Mesothelial cell of epicardium (in vitro differentiated cells): ENCODE measurements around the gene LDLRAD4. TPM values are rescaled to one million over a fixed set of nuclear protein-coding genes. Genes with fewer than 3 reads are reported as not detected.

Source experiments
- DNase-seq, 2 experiments: peaks; one replicate each; pipeline ENCODE4 v3.0.0; 2021; ENCODE audit warnings: low spot score in 2 of 2; ENCODE audit not compliant: unreplicated experiment in 2 of 2
- H3K27ac Mint-ChIP-seq: 2 replicates; pipeline ENCODE4 v1.8.0; 2021; ENCODE audit warnings: mixed read lengths
- H3K27me3 Mint-ChIP-seq: 2 replicates; pipeline ENCODE4 v1.8.0; 2021; ENCODE audit warnings: low read depth, mixed read lengths
- H3K36me3 Mint-ChIP-seq: 2 replicates; pipeline ENCODE4 v1.8.0; 2021; ENCODE audit warnings: mixed read lengths
- H3K4me1 Mint-ChIP-seq: 2 replicates; pipeline ENCODE4 v1.8.0; 2021; ENCODE audit warnings: mixed read lengths
- H3K4me3 Mint-ChIP-seq: 2 replicates; pipeline ENCODE4 v1.8.0; 2021; ENCODE audit warnings: mild to moderate bottlenecking, moderate library complexity, mixed read lengths
- H3K9me3 Mint-ChIP-seq: 2 replicates; pipeline ENCODE4 v1.8.0; 2021; ENCODE audit warnings: mixed read lengths
- total RNA-seq: library from RNA; stranded (reverse); gene quantifications from 3 replicates; pipeline ENCODE4 v1.2.1, GENCODE V29; 2021
- TF ChIP-seq, protein P1 (sequence below): fragments of 200-600 bp; sonication (generic); IDR thresholded peaks from one replicate; pipeline ENCODE4 v1.5.0; 2021; ENCODE audit warnings: antibody characterized with exemption; ENCODE audit not compliant: unreplicated experiment

The LDLRAD4 gene
- total RNA-seq, 1 donor from 2014 or later: 29.7 TPM

- TF ChIP-seq, protein P1, sequence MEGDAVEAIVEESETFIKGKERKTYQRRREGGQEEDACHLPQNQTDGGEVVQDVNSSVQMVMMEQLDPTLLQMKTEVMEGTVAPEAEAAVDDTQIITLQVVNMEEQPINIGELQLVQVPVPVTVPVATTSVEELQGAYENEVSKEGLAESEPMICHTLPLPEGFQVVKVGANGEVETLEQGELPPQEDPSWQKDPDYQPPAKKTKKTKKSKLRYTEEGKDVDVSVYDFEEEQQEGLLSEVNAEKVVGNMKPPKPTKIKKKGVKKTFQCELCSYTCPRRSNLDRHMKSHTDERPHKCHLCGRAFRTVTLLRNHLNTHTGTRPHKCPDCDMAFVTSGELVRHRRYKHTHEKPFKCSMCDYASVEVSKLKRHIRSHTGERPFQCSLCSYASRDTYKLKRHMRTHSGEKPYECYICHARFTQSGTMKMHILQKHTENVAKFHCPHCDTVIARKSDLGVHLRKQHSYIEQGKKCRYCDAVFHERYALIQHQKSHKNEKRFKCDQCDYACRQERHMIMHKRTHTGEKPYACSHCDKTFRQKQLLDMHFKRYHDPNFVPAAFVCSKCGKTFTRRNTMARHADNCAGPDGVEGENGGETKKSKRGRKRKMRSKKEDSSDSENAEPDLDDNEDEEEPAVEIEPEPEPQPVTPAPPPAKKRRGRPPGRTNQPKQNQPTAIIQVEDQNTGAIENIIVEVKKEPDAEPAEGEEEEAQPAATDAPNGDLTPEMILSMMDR: no peak
- Mint-ChIP-seq H3K27ac (no peak overlapping the region), H3K4me3 (no peak overlapping the region), H3K27me3 (no peaks in the 10 kb centered on the region), H3K36me3 (no peaks in the 10 kb centered on the region), H3K4me1 (peaks cover 1% of the 10 kb centered on the region), H3K9me3 (peaks cover 6% of the 10 kb centered on the region)
- no peak for DNase-seq
Observed at GRCh38 chr18:13635046-13635445, 416.5 kb downstream of the LDLRAD4 start.

DNA sequence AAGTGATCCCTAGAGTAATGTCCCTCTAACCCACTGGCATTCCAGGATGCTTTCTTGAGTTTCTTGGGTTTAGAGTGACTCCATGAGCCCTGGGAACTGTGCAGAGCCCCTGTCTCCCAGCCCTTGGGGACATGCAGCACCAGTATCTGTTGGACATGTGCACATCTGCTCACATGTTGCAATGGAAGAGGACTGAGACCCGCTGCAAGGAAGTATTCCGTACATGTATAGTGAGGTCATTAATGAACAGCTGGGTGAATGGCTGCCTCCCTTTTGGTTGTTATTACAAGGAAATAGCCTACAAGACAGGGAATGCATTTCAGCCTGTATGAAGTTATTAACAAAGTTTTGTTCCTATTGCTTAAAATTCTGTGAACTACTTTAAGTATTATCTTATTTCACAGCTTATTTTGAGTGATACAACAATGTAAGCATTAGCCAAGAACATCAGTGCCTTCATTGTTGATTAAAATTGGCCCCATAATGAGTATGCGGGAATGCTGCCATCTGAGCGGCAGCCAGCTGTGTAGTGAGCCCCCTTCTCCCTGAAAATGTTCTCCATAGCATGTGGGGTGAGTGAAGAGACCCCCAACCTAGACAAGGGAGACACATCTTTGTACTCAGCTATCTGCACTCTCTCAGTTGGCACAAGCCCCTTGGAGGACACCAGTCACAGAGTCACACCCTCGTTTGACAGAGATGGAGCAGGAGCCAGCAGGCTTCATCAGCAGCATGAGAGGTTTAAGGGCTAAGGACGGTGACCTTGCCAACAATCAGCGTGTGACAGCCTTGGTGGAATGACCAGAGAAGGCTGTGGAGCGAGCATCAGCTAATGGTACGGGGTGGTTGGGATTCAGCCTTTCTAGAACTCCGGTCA lies 420.4 kb downstream of the LDLRAD4 start:
- DNase-seq: no peak
- H3K27me3 Mint-ChIP-seq: no peaks in the 10 kb centered on the region
- peaks cover 10% of the 10 kb centered on the region for H3K9me3 Mint-ChIP-seq
- peaks cover 4% of the 10 kb centered on the region for H3K36me3 Mint-ChIP-seq
- no peak overlapping the region for H3K27ac Mint-ChIP-seq
- H3K4me1 Mint-ChIP-seq: no peaks in the 10 kb centered on the region
- no peak overlapping the region for H3K4me3 Mint-ChIP-seq
- TF ChIP-seq, protein P1: no peak

DNA sequence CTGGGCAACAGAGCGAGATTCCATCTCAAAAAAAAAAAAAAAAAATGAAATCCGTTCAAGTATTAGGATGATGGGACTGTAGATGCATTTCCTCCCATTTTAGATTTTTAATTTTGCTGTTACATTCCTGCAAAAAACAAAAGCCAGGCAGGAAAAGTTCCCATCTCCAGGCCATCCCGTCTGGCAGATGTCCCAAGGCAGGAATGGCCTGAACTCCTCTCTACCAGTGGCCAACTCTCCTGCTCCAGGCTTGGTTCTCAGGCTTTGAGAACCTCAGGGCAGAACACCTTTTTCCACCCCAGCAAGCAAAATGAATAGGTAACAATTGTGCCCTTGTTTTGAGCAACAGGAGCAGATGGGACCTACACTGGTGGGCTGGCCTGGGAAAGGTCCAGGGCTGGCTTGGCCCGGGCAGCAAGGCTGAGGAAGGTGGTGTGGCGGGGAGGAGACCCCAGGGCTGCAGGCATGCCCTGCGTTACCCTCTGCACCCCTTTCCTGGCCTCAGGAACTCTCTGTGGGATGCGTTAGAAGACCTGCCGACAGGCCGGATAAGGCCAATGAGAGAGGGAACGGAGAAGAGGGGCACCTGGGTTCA lies 421.8 kb downstream of the LDLRAD4 start:
- TF ChIP-seq, protein P1: no peak
- Mint-ChIP-seq H3K27me3 (no peaks in the 10 kb centered on the region), H3K36me3 (peaks cover 4% of the 10 kb centered on the region), H3K27ac (no peak overlapping the region), H3K4me1 (no peaks in the 10 kb centered on the region), H3K9me3 (peaks cover 6% of the 10 kb centered on the region), H3K4me3 (no peak overlapping the region)
- DNase-seq: no peak

DNA sequence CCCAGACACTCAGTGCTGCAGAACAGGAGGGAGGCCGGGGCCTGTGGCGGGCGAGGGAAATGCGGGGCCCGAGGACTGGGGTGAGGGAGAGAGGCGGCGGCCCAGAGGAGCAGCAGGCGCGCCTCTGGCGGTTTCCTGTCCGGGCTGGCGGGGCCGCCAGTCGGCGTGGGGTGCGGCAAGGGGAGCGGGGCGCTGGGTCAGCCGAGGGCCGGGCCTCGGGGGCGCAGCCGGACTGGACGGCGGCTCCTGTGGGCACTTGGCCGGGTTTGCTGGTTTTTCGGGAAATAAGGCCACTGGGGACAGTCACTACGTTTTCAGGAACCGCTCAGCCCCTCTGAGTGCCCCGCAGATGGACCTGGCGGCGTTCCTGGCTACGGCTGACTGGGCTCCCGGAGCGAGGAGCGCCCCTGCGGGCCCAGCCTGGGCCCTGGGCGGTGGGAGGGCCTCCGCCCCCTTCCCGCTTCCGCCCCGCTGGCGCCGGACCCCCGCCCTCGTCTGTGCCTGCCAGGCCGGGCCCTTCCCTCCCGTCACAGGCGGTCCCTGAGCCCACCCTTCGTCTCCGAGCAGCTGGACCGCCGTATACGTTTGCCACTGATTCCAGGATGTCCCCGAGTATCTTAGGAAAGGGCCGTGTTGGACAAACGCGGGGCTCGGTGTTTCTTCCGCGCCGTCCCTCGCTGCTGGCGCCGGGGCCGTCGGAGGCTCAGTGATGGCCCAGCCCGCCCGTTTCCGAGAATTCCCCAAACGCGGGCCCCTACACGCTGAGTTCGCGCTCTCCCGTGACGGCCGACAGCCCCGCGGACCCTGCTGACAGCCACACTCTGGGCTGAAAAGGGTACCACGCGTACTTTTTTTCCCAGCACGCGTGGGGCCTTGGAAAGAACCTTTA lies 423.2 kb downstream of the LDLRAD4 start:
- no peaks in the 10 kb centered on the region for H3K4me1 Mint-ChIP-seq
- DNase-seq: no peak
- TF ChIP-seq, protein P1: no peak
- H3K9me3 Mint-ChIP-seq: peaks cover 6% of the 10 kb centered on the region
- no peak overlapping the region for H3K27ac Mint-ChIP-seq
- H3K4me3 Mint-ChIP-seq: no peak overlapping the region
- H3K27me3 Mint-ChIP-seq: no peaks in the 10 kb centered on the region
- H3K36me3 Mint-ChIP-seq: peaks cover 4% of the 10 kb centered on the region

- peaks cover 6% of the 10 kb centered on the region for H3K9me3 Mint-ChIP-seq
- no peak overlapping the region for H3K27ac Mint-ChIP-seq
- TF ChIP-seq, protein P1: no peak
Observed at GRCh38 chr18:13642440-13642827, 423.9 kb downstream of the LDLRAD4 start.

More at GRCh38 chr18:13642440-13642827, 423.9 kb downstream of the LDLRAD4 start:
- Mint-ChIP-seq H3K36me3 (peaks cover 4% of the 10 kb centered on the region), H3K27me3 (no peaks in the 10 kb centered on the region), H3K4me3 (no peak overlapping the region), H3K4me1 (peaks cover 2% of the 10 kb centered on the region)
- DNase-seq: no peak
